HepG2 (cell line): ENCODE results near the gene PIAS1. TPM values are rescaled to one million over a fixed set of nuclear protein-coding genes. Genes with fewer than 3 reads are reported as not detected.

ENCODE experiments used
- ATAC-seq: fragments of 200-7000 bp; cut with Tn5 transposase; 3 replicates; pipeline ENCODE4 v1.9.1; 2020; ENCODE audit warnings: mild to moderate bottlenecking, moderate library complexity
- BruUV-seq: library from RNA; stranded (reverse); fragments of 400-500 nt; replicated peaks from 2 replicates; lab custom pipeline; 2021; lab: Mats Ljungman, UMichigan
- CTCF ChIA-PET: fragments of 300-600 bp; formaldehyde crosslinking; extraction: SDS; loops from one replicate; lab custom pipeline; 2021; ENCODE audit warnings: low total read pairs, inconsistent platforms, low intra/inter-chr PET ratio; lab: Yijun Ruan, JAX
- POLR2A ChIA-PET: fragments of 350-600 bp; sonication (Branson Sonifier 250); formaldehyde crosslinking; loops from one replicate; lab custom pipeline; 2020; ENCODE audit warnings: antibody characterized with exemption, inconsistent platforms; lab: Yijun Ruan, JAX
- DNase-seq: peaks from one replicate; pipeline ENCODE4 v3.0.0-alpha.2; 2015; ENCODE audit warnings: low spot score
- FAIRE-seq: peaks from 3 replicates; lab custom pipeline; 2011; peaks lifted over from hg19 to GRCh38; lab: Jason Lieb, UNC
- H2AFZ ChIP-seq: one replicate; pipeline ENCODE4 v1.6.1; 2011; ENCODE audit warnings: low read length, inconsistent platforms
- H3K27ac ChIP-seq: fragments of 300-600 bp; 3 replicates; pipeline ENCODE4 v1.8.0; 2011; ENCODE audit warnings: mixed run types, mild to moderate bottlenecking, mixed read lengths, low read length, inconsistent platforms; ENCODE audit not compliant: insufficient read depth; ENCODE audit errors: extremely low read length
- H3K27me3 ChIP-seq, 2 experiments: fragments of 200-600 bp in 1 of 2; 2 replicates in 1 of 2; 3 replicates in 1 of 2; pipeline versions ENCODE4 v1.6.0 to v1.8.0; 2011; ENCODE audit warnings: low read length in 2 of 2, mild to moderate bottlenecking in 2 of 2, moderate library complexity in 2 of 2, inconsistent platforms in 1 of 2; ENCODE audit not compliant: insufficient read depth in 2 of 2, control insufficient read depth in 1 of 2
- H3K36me3 ChIP-seq, 2 experiments: fragments of 200-600 bp in 1 of 2; replicated peaks in 1 of 2; 2 replicates in 1 of 2; 3 replicates in 1 of 2; pipeline versions ENCODE4 v1.5.1 to v1.8.0; 2011; ENCODE audit warnings: low read length in 2 of 2, inconsistent platforms in 1 of 2; ENCODE audit not compliant: insufficient read depth in 2 of 2, control insufficient read depth in 1 of 2
- H3K4me1 ChIP-seq: 2 replicates; pipeline ENCODE4 v1.5.1; 2012; ENCODE audit warnings: low read length, inconsistent platforms; ENCODE audit not compliant: insufficient read depth
- H3K4me2 ChIP-seq: 2 replicates; pipeline ENCODE4 v1.6.0; 2011; ENCODE audit warnings: low read depth, low read length, inconsistent platforms
- H3K4me3 ChIP-seq, 3 experiments: fragments of 200-600 bp in 1 of 3; sonication (generic), shearing (Covaris generic) in 1 of 3; replicated peaks in 1 of 3; 2 replicates each; pipeline ENCODE4 v1.5.1; 2011 to 2016; ENCODE audit warnings: low read length in 3 of 3, inconsistent platforms in 2 of 3, low read depth in 2 of 3, mild to moderate bottlenecking in 2 of 3, control low read depth in 1 of 3, mixed read lengths in 1 of 3; ENCODE audit not compliant: insufficient read depth in 1 of 3
- H3K79me2 ChIP-seq: one replicate; pipeline ENCODE4 v1.6.1; 2011; ENCODE audit warnings: low read length, inconsistent platforms; ENCODE audit not compliant: insufficient read depth
- H3K9ac ChIP-seq: 2 replicates; pipeline ENCODE4 v1.6.0; 2011; ENCODE audit warnings: mild to moderate bottlenecking, low read depth, low read length, inconsistent platforms; ENCODE audit not compliant: insufficient read depth
- H3K9me3 ChIP-seq: 2 replicates; pipeline ENCODE4 v1.5.1; 2012; ENCODE audit warnings: mild to moderate bottlenecking, low read length
- H4K20me1 ChIP-seq: 2 replicates; pipeline ENCODE4 v1.6.0; 2011; ENCODE audit warnings: inconsistent platforms, mild to moderate bottlenecking, low read length, moderate library complexity; ENCODE audit not compliant: insufficient read depth
- ETV5 ChIP-seq: IDR thresholded peaks from 2 replicates; pipeline ENCODE4 v1.6.1; 2018; ENCODE audit warnings: missing biosample characterization, missing genetic modification reagents, inconsistent platforms, borderline replicate concordance
- GABPA ChIP-seq, 2 experiments: IDR thresholded peaks; 2 replicates each; pipeline ENCODE4 v1.6.1; 2011 to 2016; ENCODE audit warnings: low read depth in 2 of 2, low read length in 1 of 2, missing biosample characterization in 1 of 2, missing genetic modification characterization in 1 of 2
- GABPB1 ChIP-seq: IDR thresholded peaks from 2 replicates; pipeline ENCODE4 v1.6.1; 2016; ENCODE audit warnings: mild to moderate bottlenecking, missing genetic modification reagents, moderate library complexity, missing compliant biosample characterization
- STAT5B ChIP-seq: sonication (generic); formaldehyde crosslinking; IDR thresholded peaks from 2 replicates; pipeline ENCODE4 v1.4.0; 2020; ENCODE audit warnings: missing genetic modification reagents
- TAF1 ChIP-seq: sonication (generic); formaldehyde crosslinking; IDR thresholded peaks from 2 replicates; pipeline ENCODE4 v1.4.0; 2020; ENCODE audit warnings: missing genetic modification reagents
- ZNF687 ChIP-seq: sonication (generic); formaldehyde crosslinking; IDR thresholded peaks from 2 replicates; pipeline ENCODE4 v1.5.1; 2020; ENCODE audit warnings: mild to moderate bottlenecking, missing genetic modification reagents, moderate library complexity
- WGBS: methylation state at CpG from one replicate; pipeline ENCODE4 v1.1.6; 2017; ENCODE audit warnings: low lambda C conversion rate; 5-methylcytosine and 5-hydroxymethylcytosine counted together
- in situ Hi-C: cut with HindIII; loops from 2 replicates; pipeline ENCODE4 v1.10.0; 2017; ENCODE audit warnings: low pct_unique_long_range_greater_than_20kb; ENCODE audit not compliant: extremely low pct_ligation_motif_present
- intact Hi-C: fragments of 100-400 bp; cut with micrococcal nuclease; formaldehyde crosslinking; loops from one replicate; pipeline ENCODE4 v1.10.0; 2022; ENCODE audit not compliant: unreplicated experiment
- polyA plus RNA-seq, 8 experiments: library from polyadenylated mRNA; depleted of rRNA in 3 of 8; stranded (reverse) in 7 of 8; unstranded in 1 of 8; fragments of >200 nt; fragmentation: Illumina TruSeq in 4 of 8; extraction: Trizol in 4 of 8; gene quantifications; 2 replicates each; pipeline versions ENCODE4 v1.2.1 to v1.2.3, GENCODE V29; 2011 to 2016; ENCODE audit warnings: low read depth in 4 of 8, missing spikeins in 1 of 8, mixed read lengths in 1 of 8; ENCODE audit not compliant: insufficient read depth in 1 of 8
- total RNA-seq, 5 experiments: library from RNA; depleted of rRNA; stranded (reverse); fragments of >200 nt; fragmentation: Illumina TruSeq; extraction: Trizol; gene quantifications; 2 replicates each; pipeline ENCODE4 v1.2.3, GENCODE V29; 2016; ENCODE audit warnings: low read depth in 1 of 5

PIAS1 gene
- total and polyA plus RNA-seq, 2 of the 13 experiments (the other 11 are each of a cell fraction or from before 2014, with no cell fraction given), result 20.7 to 33.7 TPM

- TF ChIP-seq GABPB1 (CRISPR knock-in tag), result peak; percentile 56; the same call in 1 of the 2 replicates
- TF ChIP-seq ETV5, result peak; percentile 25; the same call in 1 of the 2 replicates
- TF ChIP-seq STAT5B (CRISPR knock-in tag), result no peak
- peak; percentile 43 for TF ChIP-seq GABPA (IDR thresholded peaks at IDR 0.05; ENCODE audit: low read depth, low read length)
- peak; percentile 83 for TF ChIP-seq GABPA (CRISPR knock-in tag; IDR thresholded peaks at IDR 0.05; ENCODE audit: low read depth)
- TF ChIP-seq TAF1 (CRISPR knock-in tag), result peak; percentile 23; the same call in 1 of the 2 replicates
- peak; percentile 57 for TF ChIP-seq ZNF687 (CRISPR knock-in tag)
- Histone ChIP-seq H3K4me2 (peak overlapping the region; percentile 59), H3K9me3 (no peaks in the 10 kb centered on the region), H3K4me3 (peak overlapping the region in 1 of 3 experiments; percentile 38; a peak in 1 of 6 replicates), H4K20me1 (no peaks in the 10 kb centered on the region), H3K9ac (no peak overlapping the region), H3K27me3 (peaks cover 2 to 22% of the 10 kb centered on the region in 2 experiments; a peak in 1 of 5 replicates), H3K79me2 (no peaks in the 10 kb centered on the region), H3K36me3 (no peaks in the 10 kb centered on the region), H2AFZ (no peak overlapping the region), H3K4me1 (peaks cover 46% of the 10 kb centered on the region), H3K27ac (no peak overlapping the region)
- ATAC-seq, result peak; percentile 68
- ChIA-PET POLR2A (no interaction called here), CTCF (no interaction called here)
- 19% methylated on average over 4 of the region's 9 CpGs for WGBS
- no TSS peak for BruUV-seq
- in situ Hi-C loops, result no loop called here
- intact Hi-C loops, result no loop called here
- no peak for FAIRE-seq
- DNase-seq, result no peak
Measured at GRCh38 chr15:68027388-68027787, 26.7 kb upstream of the PIAS1 start.
